Duodenal mucosa (tissue), 2 donors: Measurements from ENCODE around the gene ROBO1.
"Not testable (repeated sequence)": the region's sequence is repeated elsewhere in the genome, so short reads cannot be mapped to it uniquely, and the experiment has no call there.

Source experiments
- H3K27ac ChIP-seq: one replicate; pipeline ENCODE4 v1.7.0; 2013; ENCODE audit warnings: low read depth, low read length
- H3K27me3 ChIP-seq, 2 donors: one replicate each; pipeline ENCODE4 v1.7.0; 2013; ENCODE audit warnings: low read length in 2 of 2, control low read depth in 1 of 2; ENCODE audit not compliant: insufficient read depth in 2 of 2, control insufficient read depth in 1 of 2
- H3K36me3 ChIP-seq, 2 donors: one replicate each; pipeline ENCODE4 v1.7.0; 2013; ENCODE audit warnings: low read length in 2 of 2, control low read depth in 1 of 2; ENCODE audit not compliant: insufficient read depth in 2 of 2, control insufficient read depth in 1 of 2
- H3K4me1 ChIP-seq, 2 donors: one replicate each; pipeline ENCODE4 v1.7.0; 2013; ENCODE audit warnings: low read length in 2 of 2, control low read depth in 1 of 2; ENCODE audit not compliant: insufficient read depth in 2 of 2, control insufficient read depth in 1 of 2
- H3K4me3 ChIP-seq, 2 donors: one replicate each; pipeline ENCODE4 v1.7.0; 2013; ENCODE audit warnings: low read length in 2 of 2, low read depth in 1 of 2
- H3K9ac ChIP-seq, 2 donors: one replicate each; pipeline ENCODE4 v1.7.0; 2013; ENCODE audit warnings: low read length in 2 of 2, low read depth in 1 of 2
- H3K9me3 ChIP-seq, 2 donors: one replicate each; pipeline ENCODE4 v1.7.0; 2013; ENCODE audit warnings: low read length in 2 of 2, control low read depth in 1 of 2; ENCODE audit not compliant: control insufficient read depth in 1 of 2

ROBO1 gene

DNA sequence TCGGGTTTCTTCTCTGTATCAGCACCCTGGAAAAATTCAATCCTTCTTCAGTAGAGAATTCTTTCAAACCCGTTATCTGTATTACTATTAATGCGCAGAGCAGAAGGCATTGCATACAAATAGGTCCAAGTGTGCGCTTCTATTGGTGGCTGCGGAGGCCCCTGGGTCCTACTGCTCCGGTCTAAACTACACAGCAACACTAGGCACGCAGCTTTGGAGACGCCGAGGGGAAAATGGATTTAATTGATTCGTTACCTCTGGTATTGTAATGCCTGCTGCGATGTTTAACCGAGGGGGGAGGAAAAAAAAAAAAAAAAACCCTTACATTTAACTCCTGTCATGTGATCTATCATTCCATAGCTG lies at the start of gene ROBO1:
TSS of gene ROBO1 (minus strand) at position 94 of the 363 bp plus-strand sequence.
- no peaks in the 10 kb centered on the region for H3K36me3 ChIP-seq
- no peak within 1 kb of the TSS for H3K9ac ChIP-seq
- H3K27ac ChIP-seq, result no peak within 1 kb of the TSS
- peaks cover 0 to 15% of the 10 kb centered on the region in 2 donors for H3K27me3 ChIP-seq
- H3K4me1 ChIP-seq, result no peaks in the 10 kb centered on the region
- H3K9me3 ChIP-seq, result peaks cover 3 to 4% of the 10 kb centered on the region in 2 donors
- H3K4me3 ChIP-seq, result no peak within 1 kb of the TSS

DNA sequence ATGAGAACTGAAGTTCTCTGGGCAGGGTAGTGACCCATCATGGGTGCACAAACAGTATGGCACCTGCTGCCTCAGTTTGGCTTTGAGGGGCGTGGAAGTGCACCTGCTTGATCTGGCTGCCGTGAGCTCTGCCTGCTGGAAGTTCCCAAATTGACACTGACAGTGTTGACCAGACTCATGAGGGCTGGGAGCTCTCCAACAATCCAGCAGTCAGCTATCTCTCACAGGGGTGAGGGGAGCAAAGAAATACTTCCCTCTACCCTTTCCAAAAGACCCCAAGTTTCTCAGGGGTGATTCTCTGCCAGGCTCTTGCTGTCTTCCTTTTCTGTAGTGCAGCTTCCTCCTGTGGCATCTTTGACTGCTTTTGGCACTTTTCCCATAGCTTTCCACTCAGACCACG lies 49.4 kb upstream of the ROBO1 start:
- Histone ChIP-seq H3K4me3 (no peak overlapping the region), H3K4me1 (no peaks in the 10 kb centered on the region), H3K27ac (no peak overlapping the region), H3K36me3 (no peaks in the 10 kb centered on the region), H3K9me3 (peaks cover 15 to 16% of the 10 kb centered on the region in 2 donors), H3K27me3 (no peaks in the 10 kb centered on the region), H3K9ac (no peak overlapping the region)

GRCh38 chr3:79815478-79815877 lies 47.7 kb upstream of the ROBO1 start:
- Histone ChIP-seq H3K36me3 (no peaks in the 10 kb centered on the region), H3K9me3 (peaks cover 15 to 16% of the 10 kb centered on the region in 2 donors), H3K27me3 (no peaks in the 10 kb centered on the region), H3K9ac (no peak overlapping the region), H3K4me1 (no peaks in the 10 kb centered on the region), H3K4me3 (no peak overlapping the region), H3K27ac (no peak overlapping the region)

DNA sequence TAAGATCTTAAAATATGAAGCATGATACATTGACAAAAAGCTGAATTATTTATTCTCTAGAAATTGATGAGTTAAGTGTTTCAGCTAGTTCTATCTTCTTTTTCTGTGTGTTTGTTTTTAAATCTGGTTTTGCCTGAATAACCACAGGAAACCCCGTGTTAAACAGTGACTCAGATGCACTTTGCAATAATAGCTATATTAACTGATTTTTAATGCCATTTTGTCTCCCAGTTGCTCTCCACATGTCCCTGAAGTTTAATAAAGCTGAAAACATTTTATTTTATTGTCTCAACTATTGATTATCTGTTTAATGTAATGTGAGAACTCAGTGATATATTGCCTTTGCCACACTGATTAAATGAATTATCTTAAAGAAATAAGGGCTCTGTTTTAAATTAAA lies 42.8 kb upstream of the ROBO1 start:
- H3K4me1 ChIP-seq, result no peaks in the 10 kb centered on the region
- no peak overlapping the region for H3K4me3 ChIP-seq
- H3K27ac ChIP-seq, result no peak overlapping the region
- H3K27me3 ChIP-seq, result no peaks in the 10 kb centered on the region
- H3K9me3 ChIP-seq, result peaks cover 2 to 4% of the 10 kb centered on the region in 2 donors
- no peaks in the 10 kb centered on the region for H3K36me3 ChIP-seq
- no peak overlapping the region for H3K9ac ChIP-seq

- H3K27me3 ChIP-seq, result no peaks in the 10 kb centered on the region
- H3K9ac ChIP-seq, result no peak overlapping the region
- no peaks in the 10 kb centered on the region for H3K9me3 ChIP-seq
- no peaks in the 10 kb centered on the region for H3K36me3 ChIP-seq
- no peak overlapping the region for H3K4me3 ChIP-seq
- H3K4me1 ChIP-seq, result no peaks in the 10 kb centered on the region
- H3K27ac ChIP-seq, result no peak overlapping the region
Observed at GRCh38 chr3:79810092-79810491, 42.3 kb upstream of the ROBO1 start.

DNA sequence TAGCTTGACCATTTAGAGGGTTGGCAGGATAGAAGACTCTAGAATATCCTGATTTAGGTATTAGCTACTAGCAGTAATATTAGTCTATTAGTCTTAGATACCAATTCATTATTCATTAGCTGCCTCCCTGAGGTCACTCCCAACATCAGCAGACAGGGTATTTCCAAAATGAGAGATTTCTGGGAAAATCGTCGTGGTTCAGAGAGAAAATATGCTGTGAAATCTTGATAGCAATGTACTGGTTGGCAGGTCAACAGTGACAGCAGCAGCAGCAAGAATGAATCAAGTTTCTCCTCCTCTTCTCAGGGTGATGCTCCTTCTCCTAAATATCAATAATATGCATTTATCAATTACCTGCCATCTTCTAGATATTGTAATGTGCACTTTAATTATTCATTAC lies 41.3 kb upstream of the ROBO1 start:
- Histone ChIP-seq H3K4me3 (no peak overlapping the region), H3K9me3 (no peaks in the 10 kb centered on the region), H3K4me1 (no peaks in the 10 kb centered on the region), H3K36me3 (no peaks in the 10 kb centered on the region), H3K27ac (no peak overlapping the region), H3K27me3 (no peaks in the 10 kb centered on the region), H3K9ac (no peak overlapping the region)

DNA sequence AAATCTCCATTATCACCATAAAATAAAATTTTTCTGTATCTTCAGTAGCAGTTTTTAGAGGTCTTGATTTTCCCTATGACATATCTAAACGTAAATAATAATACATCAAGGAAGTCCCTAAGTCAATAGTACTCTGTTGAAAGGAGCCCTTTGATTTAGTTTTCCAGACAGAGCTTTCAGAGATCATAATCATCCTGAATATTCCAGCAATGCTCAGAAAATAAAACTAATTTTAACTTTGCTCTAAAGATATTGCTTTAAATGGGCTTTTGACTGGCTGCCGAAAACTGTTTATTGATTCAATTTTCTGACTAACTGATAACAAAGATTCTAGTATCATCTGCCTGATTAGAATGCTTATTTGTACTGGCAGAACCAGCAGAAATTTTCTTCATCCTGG lies 40.7 kb upstream of the ROBO1 start:
- Histone ChIP-seq H3K36me3 (no peaks in the 10 kb centered on the region), H3K27me3 (no peaks in the 10 kb centered on the region), H3K4me3 (no peak overlapping the region)

GRCh38 chr3:79790177-79790576 lies 22.4 kb upstream of the ROBO1 start:
- H3K9me3 ChIP-seq, H3K36me3 ChIP-seq, H3K4me3 ChIP-seq, H3K4me1 ChIP-seq, H3K27ac ChIP-seq, H3K9ac ChIP-seq, H3K27me3 ChIP-seq: not testable (repeated sequence)

More for the DNA sequence above, 40.7 kb upstream of the ROBO1 start:
- Histone ChIP-seq H3K9me3 (no peaks in the 10 kb centered on the region), H3K4me1 (no peaks in the 10 kb centered on the region), H3K9ac (no peak overlapping the region), H3K27ac (no peak overlapping the region)

GRCh38 chr3:79773291-79773690 lies 5.5 kb upstream of the ROBO1 start:
- Histone ChIP-seq H3K4me1 (no peaks in the 10 kb centered on the region), H3K9me3 (peaks cover 3 to 4% of the 10 kb centered on the region in 2 donors), H3K27ac (no peak overlapping the region), H3K4me3 (no peak overlapping the region), H3K9ac (no peak overlapping the region), H3K36me3 (no peaks in the 10 kb centered on the region), H3K27me3 (no peaks in the 10 kb centered on the region)

DNA sequence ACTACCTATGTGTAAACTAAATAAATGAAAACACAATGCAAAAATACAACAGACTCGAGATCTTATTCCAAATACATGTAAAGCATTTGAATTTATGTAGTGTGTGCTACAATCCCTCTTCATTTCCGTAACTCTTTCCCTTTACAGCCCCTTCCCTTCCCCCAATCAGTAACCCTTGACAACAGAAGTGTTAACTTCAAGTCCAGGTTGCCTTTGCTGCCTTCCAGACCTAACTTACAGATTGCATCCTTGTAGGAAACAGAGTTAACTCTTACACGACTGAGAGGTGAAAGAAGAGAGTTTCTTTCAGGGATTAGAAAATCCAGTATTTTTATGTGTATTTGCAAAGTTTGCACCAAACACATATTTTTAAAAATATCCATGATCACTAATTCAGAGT lies 1.4 kb upstream of the ROBO1 start:
- peaks cover 0 to 15% of the 10 kb centered on the region in 2 donors for H3K27me3 ChIP-seq
- no peak overlapping the region for H3K9ac ChIP-seq
- H3K4me3 ChIP-seq, result no peak overlapping the region
- no peaks in the 10 kb centered on the region for H3K36me3 ChIP-seq
- peaks cover 3 to 4% of the 10 kb centered on the region in 2 donors for H3K9me3 ChIP-seq
- H3K27ac ChIP-seq, result no peak overlapping the region
- H3K4me1 ChIP-seq, result no peaks in the 10 kb centered on the region
